Stimulated activated CD4-positive, alpha-beta T cell treated with anti-CD3 and anti-CD28 coated beads, Interleukin-12 subunit alpha, Interleukin-12 subunit beta, amount 100 ng/mL, for 4 hours (primary cell): Measurements from ENCODE around the gene CCDC83.
"Not testable (repeated sequence)": the region's sequence is repeated elsewhere in the genome, so short reads cannot be mapped to it uniquely, and the experiment has no call there.

ENCODE experiments used
- DNase-seq: peaks from one replicate; pipeline ENCODE4 v3.0.0-alpha.2; 2020

The CCDC83 gene

GRCh38 chr11:85889676-85890579 lies 34.7 kb downstream of the CCDC83 start:
- DNase-seq: no peak

- no peak for DNase-seq
Observed at GRCh38 chr11:85893395-85893794, 38.2 kb downstream of the CCDC83 start.

- DNase-seq: no peak
Observed at GRCh38 chr11:85896876-85897275, 41.7 kb downstream of the CCDC83 start.

- DNase-seq: no peak
Observed at GRCh38 chr11:85898456-85898855, 43.3 kb downstream of the CCDC83 start.

- no peak for DNase-seq
Observed at GRCh38 chr11:85902353-85902752, 47.2 kb downstream of the CCDC83 start.

GRCh38 chr11:85903406-85903805 lies 48.2 kb downstream of the CCDC83 start:
- DNase-seq: no peak

- DNase-seq: no peak
Observed at GRCh38 chr11:85903811-85904210, 48.6 kb downstream of the CCDC83 start.

- no peak for DNase-seq
Observed at GRCh38 chr11:85912414-85912813, 57.2 kb downstream of the CCDC83 start.

- no peak for DNase-seq
Observed at GRCh38 chr11:85913513-85913912, 58.3 kb downstream of the CCDC83 start.

GRCh38 chr11:85914425-85914824 lies 59.2 kb downstream of the CCDC83 start:
- no peak for DNase-seq

GRCh38 chr11:85918910-85919794 lies 64.0 kb downstream of the CCDC83 start:
- no peak for DNase-seq

- no peak for DNase-seq
Observed at GRCh38 chr11:85922367-85922766, 67.2 kb downstream of the CCDC83 start.

GRCh38 chr11:85923455-85923854 lies 68.3 kb downstream of the CCDC83 start:
- no peak for DNase-seq

GRCh38 chr11:85926653-85927214 lies 71.6 kb downstream of the CCDC83 start:
- not testable (repeated sequence) for DNase-seq

- no peak for DNase-seq
Observed at GRCh38 chr11:85930879-85931366, 75.7 kb downstream of the CCDC83 start.

- no peak for DNase-seq
Observed at GRCh38 chr11:85934596-85935169, 79.5 kb downstream of the CCDC83 start.

- DNase-seq: no peak
Observed at GRCh38 chr11:85935751-85936150, 80.6 kb downstream of the CCDC83 start.

- DNase-seq: no peak
Observed at GRCh38 chr11:85937835-85938234, 82.7 kb downstream of the CCDC83 start.

GRCh38 chr11:85939099-85940015 lies 84.2 kb downstream of the CCDC83 start:
- DNase-seq: no peak

GRCh38 chr11:85941380-85941973 lies 86.3 kb downstream of the CCDC83 start:
- DNase-seq: peak; percentile 21

GRCh38 chr11:85945296-85945695 lies 90.1 kb downstream of the CCDC83 start:
- no peak for DNase-seq
